DND-41 (cell line): ENCODE data around the gene STK4.

Experiments used
- EZH2 ChIP-seq: IDR thresholded peaks from 3 replicates; pipeline ENCODE4 v1.6.1; 2012; ENCODE audit warnings: borderline replicate concordance, low read depth, mild to moderate bottlenecking, moderate library complexity, low read length, inconsistent platforms; ENCODE audit not compliant: severe bottlenecking
- TF ChIP-seq, protein P1 (sequence below): IDR thresholded peaks from 2 replicates; pipeline ENCODE4 v1.5.1; 2012; ENCODE audit warnings: borderline replicate concordance, low read length, moderate library complexity, mild to moderate bottlenecking; ENCODE audit not compliant: poor library complexity, severe bottlenecking; ENCODE audit errors: extremely low read depth

DNA sequence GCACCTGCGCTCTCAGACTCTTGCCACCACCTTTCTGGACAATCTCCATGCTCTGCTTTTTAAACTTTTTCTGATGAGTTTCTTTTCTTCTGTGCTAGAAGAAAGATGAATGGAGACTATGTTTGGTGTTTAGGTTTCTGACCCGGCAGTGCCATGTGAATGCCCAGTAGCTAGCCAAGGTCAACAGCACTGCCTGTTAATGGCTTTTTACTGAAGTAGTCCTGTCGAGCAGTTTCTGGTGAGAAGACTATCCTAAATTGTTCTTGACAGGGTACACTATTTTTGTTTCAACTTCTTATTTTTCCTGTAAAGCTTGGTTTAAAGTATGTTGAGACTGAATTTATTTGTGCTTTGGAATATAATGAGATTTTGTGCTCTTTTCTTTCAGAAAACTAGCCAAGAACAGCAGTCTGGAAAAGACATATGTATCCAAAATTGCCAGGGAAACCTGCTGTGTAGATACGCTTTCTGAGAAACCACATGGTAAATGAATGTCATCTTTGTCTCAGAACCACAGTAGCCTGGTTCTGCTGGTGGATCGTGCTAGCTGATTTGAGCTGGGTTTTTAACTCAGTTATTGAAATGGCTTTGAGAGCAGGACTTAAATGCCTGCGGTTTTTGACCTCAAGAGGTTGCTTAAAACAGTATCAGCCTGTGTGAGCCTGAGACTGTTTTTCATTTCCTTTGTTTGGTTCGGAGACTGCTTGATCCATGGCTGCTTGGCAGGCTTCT, 86.6 kb downstream of the STK4 start:
- TF ChIP-seq, protein P1, sequence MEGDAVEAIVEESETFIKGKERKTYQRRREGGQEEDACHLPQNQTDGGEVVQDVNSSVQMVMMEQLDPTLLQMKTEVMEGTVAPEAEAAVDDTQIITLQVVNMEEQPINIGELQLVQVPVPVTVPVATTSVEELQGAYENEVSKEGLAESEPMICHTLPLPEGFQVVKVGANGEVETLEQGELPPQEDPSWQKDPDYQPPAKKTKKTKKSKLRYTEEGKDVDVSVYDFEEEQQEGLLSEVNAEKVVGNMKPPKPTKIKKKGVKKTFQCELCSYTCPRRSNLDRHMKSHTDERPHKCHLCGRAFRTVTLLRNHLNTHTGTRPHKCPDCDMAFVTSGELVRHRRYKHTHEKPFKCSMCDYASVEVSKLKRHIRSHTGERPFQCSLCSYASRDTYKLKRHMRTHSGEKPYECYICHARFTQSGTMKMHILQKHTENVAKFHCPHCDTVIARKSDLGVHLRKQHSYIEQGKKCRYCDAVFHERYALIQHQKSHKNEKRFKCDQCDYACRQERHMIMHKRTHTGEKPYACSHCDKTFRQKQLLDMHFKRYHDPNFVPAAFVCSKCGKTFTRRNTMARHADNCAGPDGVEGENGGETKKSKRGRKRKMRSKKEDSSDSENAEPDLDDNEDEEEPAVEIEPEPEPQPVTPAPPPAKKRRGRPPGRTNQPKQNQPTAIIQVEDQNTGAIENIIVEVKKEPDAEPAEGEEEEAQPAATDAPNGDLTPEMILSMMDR = no peak
- TF ChIP-seq EZH2 = no peak
